NB4 (cell line): ENCODE measurements around the gene MYH15.

ENCODE experiments used
- CTCF ChIP-seq: IDR thresholded peaks from one replicate; pipeline ENCODE4 v1.5.1; 2012; ENCODE audit warnings: low read depth, low read length
- POLR2A ChIP-seq: IDR thresholded peaks from 2 replicates; pipeline ENCODE4 v1.6.1; 2011; ENCODE audit warnings: mild to moderate bottlenecking; ENCODE audit not compliant: insufficient read length; ENCODE audit errors: extremely low read depth

- TF ChIP-seq CTCF (no peak), POLR2A (no peak)
Observed at GRCh38 chr3:108491456-108491855, 18.9 kb downstream of the MYH15 start.
